Measurements from ENCODE around the gene ALDH4A1.
A peak's percentile ranks its signal among the peaks of the same experiment; 100 is the strongest.

Gene ALDH4A1

DNA sequence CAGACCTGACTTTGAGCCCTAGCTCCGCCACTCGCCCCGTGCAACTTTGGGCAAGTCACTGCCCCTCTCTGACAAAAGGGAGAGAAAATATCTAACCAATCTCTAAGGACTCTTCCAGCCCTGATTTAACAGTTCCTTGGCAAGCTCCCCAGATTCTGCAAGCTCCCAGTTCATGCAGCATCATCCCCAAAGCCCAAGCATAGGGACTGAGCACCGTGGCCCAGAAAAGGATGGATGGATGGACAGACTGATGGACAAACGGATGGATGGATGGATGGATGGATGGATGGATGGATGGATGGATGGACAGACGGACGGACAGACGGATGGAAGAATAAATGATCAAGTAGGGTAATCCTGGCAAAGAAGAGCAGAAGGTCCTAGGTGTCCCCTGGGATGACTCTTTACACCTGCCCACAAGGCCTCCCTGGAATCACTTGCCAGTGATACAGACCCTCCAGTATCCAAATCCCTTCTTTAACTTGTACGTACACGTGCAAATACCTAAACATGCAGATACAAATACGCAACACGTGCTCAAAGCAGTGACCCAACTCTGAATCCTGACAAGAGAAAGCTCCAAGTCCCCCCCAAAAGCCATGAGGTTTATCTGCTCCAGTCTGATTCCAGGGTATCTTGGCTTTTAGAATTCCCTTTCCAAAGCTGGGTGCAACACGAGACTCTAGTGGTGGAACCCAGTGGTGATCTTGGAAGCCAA, 38.1 kb upstream of the ALDH4A1 start:
- no peak for FAIRE-seq
- DNase-seq (ENCODE audit: insufficient read length, low spot score) = no peak

DNA sequence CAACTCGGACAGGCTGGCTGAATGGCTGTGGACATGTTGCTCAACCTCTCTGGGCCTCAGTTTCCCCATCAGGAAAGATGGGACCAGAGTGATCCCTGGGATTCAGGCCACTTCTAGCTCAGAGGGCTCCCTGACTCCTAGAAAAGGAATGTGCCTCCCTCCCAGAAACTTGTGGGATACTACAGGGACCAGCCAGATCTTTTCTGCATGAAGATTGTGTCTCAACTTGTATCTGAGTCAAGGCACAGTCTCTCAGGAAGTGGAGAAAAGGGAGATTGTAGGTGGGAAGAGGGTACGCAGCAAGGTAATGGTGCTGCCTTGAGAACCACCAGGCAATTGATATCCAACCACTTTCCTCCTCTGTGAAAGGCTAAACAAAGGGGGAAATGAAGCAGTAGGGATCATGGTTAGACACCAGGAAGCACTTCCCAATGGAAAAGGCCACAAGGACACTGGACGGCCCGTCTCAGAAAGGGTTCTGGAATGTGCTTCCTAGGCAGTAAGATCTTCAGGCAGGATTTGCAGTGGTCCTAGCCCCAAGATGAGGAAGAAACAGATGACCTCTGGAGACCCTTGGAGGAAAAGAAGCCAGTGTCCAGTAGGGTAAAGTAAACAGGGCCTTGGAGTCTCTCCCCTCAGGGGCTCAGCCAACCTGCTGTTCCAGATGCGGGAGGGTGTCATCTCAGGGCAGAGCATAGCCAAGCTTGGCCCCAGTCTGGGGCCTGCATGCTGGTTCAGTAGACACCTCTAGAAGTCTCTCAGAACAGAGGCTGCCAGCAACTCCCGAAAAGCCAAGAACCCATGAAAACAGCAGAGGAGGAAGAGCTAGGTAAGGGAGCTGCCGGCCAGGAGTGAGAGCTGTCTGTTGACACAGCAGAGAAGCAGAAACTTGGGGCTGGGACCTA, 37.3 kb upstream of the ALDH4A1 start:
- no peak for FAIRE-seq
- DNase-seq (ENCODE audit: insufficient read length, low spot score) = no peak

DNA sequence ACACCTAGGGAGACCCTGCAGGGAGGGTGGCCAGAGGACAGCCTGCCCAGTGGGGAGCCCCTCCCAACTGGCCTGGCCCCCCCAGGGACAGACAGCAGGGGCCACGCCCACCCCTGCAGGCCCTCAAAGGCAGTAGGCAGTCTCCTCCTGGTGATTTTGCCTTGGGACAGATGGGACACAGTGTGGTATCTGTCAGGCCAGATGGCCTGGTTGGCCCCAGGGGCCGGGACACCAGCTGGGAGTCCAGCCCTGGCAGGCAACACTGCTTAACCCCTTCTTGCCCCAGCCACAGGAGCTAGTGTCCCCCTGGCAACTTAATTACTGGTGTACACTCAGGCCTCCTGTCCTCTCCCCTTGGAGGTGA, 36.3 kb upstream of the ALDH4A1 start:
- no peak for FAIRE-seq
- no peak for DNase-seq (ENCODE audit: insufficient read length, low spot score)

DNA sequence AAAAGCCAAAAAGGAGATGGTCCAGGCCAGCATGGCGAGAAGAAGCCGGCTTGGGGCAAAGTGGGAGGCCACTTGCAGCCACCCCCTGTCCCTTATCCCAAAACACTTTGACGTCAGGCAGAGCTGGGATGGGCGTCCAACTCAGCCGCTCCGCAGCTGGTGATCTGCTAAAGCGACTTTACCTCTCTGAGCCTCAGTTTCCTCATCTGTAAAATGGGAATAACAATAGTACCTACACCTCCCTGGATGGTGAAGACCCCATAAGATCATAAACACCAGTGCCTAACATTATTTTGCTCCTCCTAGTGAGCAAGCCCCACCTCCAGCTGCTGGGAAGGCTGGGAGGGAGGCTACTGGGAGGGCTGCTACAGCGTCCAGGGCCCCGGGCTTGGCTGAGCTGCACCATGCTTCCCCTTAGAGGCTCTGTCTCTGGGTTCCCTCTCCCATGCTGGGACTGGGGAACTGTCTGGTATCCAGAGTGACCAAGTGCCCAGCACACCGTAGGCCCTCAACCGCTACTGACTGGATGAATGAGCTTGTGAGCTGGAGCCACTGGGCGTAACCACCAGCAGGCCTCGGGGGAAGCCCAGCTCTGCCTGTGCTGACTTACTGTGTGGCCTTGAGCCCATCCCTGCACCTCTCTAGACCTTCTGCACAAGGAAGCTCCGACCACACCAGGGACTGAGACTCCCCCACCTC, 35.8 kb upstream of the ALDH4A1 start:
- FAIRE-seq = peak; percentile 38
- no peak for DNase-seq (ENCODE audit: insufficient read length, low spot score)

DNA sequence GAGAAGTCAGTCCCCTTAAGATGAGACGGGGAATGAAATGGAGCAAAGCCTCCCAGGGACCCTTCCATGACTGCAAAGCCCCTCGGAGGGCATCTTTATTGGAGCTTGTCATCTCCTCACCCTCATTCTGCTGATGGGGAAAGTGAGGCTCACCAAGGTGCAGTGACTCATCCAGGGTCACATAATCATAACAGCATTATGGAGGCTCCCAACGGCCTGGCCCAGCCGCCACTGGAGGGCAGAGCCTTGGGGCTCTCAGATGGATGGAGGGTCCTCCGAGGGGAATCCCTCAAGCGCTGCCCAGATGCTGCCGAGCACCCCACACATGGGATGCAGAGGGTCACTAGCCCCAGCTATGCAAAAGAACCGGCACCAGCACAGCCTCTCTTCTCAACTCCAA, 35.2 kb upstream of the ALDH4A1 start:
- no peak for FAIRE-seq
- no peak for DNase-seq (ENCODE audit: insufficient read length, low spot score)

DNA sequence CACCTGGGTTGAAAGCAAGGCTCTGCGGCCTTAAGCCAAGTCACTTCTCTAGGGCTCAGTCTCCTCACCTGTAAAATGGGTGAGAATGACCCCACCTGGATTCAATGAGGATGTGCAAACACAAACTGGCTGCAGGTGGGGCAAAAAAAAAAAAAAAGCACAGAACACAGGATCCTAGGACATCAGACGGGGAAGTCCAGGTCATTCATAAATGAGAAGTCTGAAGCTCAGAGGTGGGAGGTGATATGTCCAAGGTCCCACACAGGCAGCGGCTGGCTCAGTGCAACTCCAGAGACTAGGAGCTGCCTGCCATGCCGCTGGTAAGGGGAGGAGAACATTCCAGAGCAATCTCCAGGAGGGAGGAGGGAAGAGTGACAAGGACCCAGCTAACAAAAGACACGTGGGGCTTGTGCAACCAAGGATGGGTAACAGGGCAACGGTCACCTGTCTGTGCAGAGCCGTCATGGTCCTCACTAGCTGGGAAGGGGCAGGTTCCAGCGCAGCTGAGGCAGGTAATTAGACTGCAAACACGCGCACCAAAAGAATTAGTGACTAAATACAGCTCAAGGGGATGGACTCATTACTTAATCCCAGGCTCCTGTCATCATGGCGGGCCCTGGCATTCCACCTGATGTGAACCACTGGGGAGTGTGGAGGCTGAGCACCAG, 34.6 kb upstream of the ALDH4A1 start:
- DNase-seq (ENCODE audit: insufficient read length, low spot score) = no peak

DNA sequence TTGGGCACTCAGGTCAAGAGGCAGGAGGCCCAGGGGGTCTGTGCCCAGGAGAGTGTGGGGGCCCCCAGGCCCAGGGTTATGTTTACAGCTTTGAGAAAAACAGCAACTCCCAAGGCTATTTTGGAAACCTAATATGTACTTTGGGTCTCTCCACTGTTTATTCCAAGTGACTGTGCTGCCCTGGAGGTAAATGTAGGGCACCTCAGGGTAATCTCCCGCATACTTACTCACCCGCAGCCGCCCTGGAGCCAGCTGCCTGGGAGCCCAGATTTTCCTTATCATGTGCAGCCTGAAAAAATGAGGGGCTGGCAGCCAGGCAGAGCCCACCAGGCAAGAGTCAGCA, 34.1 kb upstream of the ALDH4A1 start:
- FAIRE-seq (no peak), DNase-seq (ENCODE audit: insufficient read length, low spot score) (no peak)

More for the DNA sequence above, 34.6 kb upstream of the ALDH4A1 start:
- no peak for FAIRE-seq

DNA sequence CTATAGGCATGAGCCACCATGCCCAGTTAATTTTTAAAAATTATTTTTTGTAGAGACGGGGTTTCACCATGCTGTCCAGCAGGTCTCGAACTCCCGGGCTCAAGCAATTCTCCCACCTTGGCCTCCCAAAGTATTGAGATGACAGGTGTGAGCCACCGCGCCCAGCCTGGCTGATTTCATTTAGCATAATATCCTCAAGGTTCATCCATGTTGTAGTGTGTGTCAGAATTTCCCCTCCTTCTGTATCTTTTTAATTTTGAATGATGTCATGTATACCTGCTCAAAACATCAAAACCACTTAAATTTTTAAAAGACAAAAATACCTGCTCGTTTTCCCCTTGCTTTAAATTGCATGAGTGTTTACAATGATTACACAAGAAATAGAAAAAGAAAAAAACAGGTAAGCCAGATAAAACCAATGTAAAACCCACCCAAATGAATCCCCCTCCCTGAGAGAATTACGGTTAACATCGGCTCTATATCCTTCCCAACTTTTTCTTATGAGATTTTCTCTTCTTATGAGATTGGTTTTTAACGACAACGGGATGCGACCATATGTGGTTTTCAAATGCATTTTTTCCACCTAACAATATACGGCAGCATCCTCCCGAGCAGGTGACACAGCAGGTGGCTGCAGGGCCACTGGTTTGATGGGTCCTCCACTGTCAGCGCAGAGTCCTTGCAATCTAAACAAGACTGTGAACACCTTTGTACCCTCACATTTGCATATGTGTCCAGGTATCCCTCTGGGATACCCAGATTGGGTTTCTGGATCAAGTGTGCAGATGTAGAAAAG, 32.0 kb upstream of the ALDH4A1 start:
- FAIRE-seq (no peak), DNase-seq (ENCODE audit: insufficient read length, low spot score) (no peak)

DNA sequence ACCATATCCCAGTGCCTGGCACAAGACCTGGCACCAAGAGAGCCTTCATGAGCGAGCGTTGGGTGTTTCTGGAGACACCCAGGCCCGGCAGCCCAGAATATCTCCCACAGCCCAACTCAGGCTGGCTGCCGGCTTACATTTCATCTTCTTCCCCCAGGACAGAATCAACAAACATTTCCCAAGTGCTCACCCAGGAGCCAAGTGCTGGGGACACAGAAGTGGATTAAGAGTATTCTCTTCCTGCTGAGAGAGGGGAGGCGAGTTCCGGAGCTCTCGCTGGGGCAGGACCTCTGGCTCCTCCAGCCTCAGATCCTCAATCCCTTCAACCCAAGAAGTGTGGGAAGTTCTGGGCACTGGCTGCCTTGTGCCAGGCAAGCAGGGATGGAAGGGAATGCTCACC, 30.5 kb upstream of the ALDH4A1 start:
- DNase-seq (ENCODE audit: insufficient read length, low spot score) = no peak
- FAIRE-seq = no peak

DNA sequence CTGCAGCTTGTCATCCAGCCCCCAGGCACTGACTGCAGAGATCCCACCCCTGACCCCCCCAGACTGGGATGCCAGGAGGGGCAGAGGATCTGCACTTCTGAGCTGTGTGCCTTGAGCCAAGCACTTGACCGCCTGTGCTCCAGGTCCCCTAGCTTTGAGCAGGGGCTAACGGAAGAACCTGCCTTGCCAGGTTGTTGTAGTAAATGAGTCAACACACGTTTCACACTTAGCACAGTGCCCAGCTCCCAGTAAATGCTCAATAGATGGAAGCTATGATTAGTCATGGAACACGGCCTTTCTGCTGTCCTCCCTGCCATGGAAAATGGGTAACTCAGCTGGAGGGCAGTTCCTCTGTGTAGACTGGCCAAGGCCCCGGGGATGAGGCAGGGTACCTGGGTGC, 30.0 kb upstream of the ALDH4A1 start:
- FAIRE-seq = no peak
- no peak for DNase-seq (ENCODE audit: insufficient read length, low spot score)

DNA sequence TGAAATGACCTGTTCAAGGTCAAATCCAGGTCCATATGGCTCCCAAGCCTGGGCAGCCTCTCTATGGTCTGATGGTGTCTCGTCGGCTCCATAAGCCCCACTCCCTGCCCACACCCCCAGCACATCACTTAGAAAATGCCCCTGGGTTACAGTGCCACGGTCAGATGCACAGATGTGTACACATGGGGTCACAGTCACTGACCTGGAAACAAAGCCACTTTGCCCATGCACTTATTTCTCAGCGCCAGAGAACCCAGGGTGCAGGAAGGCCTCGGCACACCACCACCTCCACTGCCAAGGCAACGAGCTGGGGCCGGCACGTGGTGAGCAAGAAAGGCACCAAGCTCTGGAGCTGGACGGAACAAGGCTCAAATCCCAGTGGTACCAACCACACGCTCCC, 29.4 kb upstream of the ALDH4A1 start:
- no peak for FAIRE-seq
- no peak for DNase-seq (ENCODE audit: insufficient read length, low spot score)

DNA sequence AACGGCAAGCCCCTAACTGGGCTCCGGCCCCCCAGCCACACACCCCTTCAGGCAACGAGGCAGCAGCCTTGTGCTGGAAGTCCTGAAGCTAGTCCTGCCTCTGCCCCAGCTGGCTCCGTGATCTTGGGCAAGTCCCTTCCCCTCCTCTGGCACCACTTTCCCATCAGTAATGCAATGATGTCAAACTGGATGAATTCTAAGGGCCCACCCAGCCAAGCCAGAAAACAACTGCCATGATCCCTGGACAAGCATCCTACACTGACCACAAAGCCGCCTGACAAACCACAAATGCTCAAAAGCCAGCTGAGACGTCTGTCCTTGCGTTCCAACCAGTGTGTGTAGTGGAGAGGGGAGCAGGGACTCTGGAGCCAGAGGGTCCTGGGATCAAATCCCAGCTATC, 27.3 kb upstream of the ALDH4A1 start:
- DNase-seq (ENCODE audit: insufficient read length, low spot score) = no peak
- no peak for FAIRE-seq

DNA sequence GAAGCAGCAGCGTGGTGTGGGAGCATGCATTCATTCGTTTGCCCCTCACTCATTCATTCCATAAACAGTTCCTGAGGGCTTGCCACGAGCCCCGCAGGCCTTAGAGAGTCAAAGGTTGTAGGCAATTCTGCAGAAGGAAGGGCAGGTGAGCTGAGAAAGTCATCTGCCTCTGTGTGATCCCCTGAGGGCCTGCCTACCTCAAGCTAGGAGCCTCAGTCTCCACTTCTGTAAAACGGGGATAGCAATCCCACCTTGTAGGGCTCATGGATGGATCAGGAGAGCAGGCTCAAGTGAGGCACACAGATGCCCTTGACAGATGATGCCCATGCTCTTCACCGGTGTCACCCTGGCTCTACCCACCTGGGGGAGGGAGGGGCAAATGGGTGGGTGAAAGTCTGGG, 26.6 kb upstream of the ALDH4A1 start:
- FAIRE-seq (no peak), DNase-seq (ENCODE audit: insufficient read length, low spot score) (no peak)

DNA sequence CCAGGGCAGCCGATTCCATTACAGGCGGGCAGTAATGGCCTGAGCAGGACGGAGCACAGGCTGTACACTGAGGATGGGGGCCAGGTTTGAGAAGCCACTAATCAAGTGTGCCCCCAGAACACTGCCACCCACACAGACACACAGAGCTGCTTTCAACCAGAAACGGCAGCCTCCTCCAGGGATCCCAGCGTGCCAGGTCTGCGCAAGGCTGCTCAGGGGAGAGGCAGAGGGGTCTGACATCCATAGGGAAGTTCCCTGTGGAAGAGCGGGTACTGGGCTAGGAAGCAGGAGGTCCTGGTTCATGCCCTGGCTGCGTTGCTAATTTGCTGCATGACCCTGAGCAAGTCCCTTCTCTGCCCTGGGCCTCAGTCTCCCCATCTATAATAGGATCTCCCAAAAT, 26.1 kb upstream of the ALDH4A1 start:
- no peak for FAIRE-seq
- no peak for DNase-seq (ENCODE audit: insufficient read length, low spot score)

DNA sequence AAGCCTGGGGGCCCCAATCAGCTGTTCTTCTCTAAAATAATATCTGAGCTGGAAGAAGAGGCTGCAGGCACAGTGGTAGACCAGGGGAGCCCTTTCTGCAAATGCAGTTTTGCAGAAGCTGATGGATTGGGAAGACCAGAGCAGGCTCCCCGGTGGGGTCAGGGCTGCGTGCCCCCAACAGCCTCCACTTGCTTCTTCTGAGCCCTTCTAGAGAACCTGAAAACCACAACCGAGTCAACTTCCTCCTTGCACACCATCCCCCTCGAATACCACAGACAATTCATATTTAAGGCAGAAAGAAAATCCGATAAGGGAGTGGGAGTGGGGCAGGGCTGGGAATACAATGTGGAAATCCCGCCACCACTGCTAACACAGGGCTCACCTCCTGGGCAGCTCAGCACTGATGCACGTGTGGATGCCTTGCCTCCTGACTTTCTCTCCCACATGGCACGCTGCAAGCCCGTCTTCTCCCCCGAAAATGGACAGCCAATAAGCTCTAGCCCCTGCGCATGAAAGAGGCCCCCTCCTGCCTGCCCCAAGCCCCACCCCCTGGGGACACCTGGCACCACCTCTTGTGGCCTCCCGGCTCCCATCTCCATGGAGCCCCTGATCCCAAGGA, 25.4 kb upstream of the ALDH4A1 start:
- DNase-seq (ENCODE audit: insufficient read length, low spot score) = no peak
- no peak for FAIRE-seq

DNA sequence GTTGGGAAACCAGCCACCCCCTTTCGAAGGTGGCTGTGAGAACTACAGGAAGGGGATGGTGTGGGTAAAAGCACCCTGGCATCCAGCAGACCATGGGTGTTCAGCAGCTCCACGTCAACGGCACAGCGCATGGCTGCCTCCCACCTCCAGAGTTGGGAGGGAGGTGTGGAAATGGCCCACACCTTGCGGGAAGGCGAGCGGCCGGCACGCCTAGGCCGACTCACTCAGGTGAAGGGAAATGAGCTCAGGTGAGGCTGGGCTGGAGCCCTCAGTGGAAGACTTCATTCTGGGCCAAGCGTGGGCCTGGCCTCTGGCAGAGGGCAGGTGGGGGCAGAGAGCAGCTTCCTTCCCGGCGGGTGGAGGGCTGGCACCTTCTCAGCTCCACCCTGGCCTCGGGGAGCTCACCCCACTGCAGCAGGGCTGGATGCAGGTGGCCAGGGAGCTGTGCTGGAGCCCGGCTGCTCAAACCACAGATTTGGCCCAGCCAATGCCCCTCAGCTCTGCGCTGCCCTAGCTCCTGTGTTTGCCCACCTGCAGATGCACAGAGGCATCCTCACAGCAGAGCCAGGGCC, 24.8 kb upstream of the ALDH4A1 start:
- no peak for DNase-seq (ENCODE audit: insufficient read length, low spot score)
- FAIRE-seq = peak; percentile 16

DNA sequence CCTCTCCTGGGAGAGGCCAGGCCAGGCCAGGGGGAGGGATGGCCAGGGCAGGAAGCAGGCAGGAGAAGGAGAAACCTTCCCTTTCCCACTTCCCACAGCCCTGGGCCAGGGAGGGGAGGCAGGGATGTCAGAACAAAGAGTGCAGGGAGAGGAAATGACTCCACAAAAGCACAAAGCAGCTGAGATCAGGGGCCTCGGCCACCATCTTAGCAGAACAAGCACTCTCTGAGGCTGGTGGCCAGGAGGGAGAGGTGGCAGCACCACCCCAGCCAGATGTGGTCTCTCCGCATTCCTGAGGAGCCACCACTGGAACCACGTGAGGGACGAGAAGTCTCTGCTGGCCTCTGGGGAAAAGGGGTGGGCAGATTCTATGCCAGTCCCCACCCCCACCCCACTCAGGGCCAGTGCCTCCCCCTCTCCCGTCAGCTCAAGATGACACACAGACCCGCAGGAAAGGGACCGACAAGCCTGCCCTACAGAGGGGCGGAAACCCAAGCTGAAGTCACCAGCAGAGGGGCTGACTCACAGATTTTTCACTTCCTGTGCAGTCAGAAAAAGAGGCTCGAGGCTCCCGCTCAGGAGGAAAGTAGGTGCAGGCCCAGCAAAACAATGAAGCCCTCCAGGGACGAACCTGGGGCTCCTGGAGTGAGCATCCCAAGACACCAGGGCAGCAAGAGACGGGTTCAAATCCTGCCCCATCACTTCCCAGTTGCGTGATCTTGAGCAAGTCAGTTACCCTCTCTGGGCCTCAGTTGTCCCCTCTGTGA, 24.1 kb upstream of the ALDH4A1 start:
- DNase-seq (ENCODE audit: insufficient read length, low spot score) = peak; percentile 91

DNA sequence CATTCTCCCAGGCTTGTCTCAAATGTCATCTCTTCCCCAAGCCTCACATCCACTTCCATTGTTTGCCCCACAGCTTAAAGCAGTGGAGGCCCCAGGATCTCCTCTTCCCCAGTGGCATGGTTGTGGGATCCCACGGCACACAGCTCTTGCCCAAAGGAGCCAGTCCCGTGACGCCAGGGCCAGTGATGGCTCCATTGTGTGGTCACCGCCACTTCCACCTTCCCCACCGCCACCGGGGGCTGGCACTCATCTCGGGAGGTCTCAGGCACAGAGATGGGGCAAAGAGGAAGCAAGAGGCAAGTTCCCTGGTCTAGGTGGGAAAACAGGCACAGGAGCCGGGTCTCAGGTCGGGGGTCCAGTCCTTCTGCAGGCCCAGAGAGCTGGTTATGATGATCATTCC, 22.9 kb upstream of the ALDH4A1 start:
- FAIRE-seq (no peak), DNase-seq (ENCODE audit: insufficient read length, low spot score) (no peak)

More for the DNA sequence above, 24.1 kb upstream of the ALDH4A1 start:
- peak; percentile 55 for FAIRE-seq

DNA sequence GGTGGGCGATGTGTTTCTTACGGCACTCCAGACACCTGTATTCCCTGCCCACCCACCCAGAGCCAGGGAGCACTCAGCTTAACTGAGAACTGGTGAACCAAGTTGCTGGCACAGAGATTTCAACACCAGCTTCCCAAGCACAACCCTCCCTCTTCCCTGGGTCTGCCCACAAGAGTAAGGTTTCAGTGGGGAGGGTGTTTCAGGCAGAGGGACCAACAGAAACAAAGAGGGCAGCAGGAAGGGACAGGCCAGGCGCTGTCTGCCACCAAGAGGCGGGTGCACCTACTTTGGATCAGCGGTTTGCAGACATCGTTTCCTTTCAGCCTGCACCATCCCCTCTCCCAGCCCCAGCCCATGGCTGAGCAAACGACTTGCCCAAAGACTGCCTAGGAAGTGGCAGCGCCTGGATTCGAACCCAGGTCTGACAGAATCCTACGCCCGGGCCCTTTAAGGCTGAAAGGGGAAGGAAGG, 21.9 kb upstream of the ALDH4A1 start:
- DNase-seq (ENCODE audit: insufficient read length, low spot score) = no peak
- no peak for FAIRE-seq
